HL-60 (cell line): Measurements from ENCODE around the gene PITHD1.
"Not testable (repeated sequence)": the region's sequence is repeated elsewhere in the genome, so short reads cannot be mapped to it uniquely, and the experiment has no call there.

Source experiments
- DNase-seq, 2 experiments: peaks; one replicate each; pipeline ENCODE4 v3.0.0-alpha.2; 2010 to 2020; ENCODE audit warnings: low read depth in 1 of 2, low spot score in 1 of 2
- H3K27ac ChIP-seq: fragments of 250-450 bp; sonication (Bioruptor Pico); replicated peaks from 2 replicates; pipeline ENCODE4 v1.5.1; 2020; ENCODE audit warnings: mild to moderate bottlenecking, moderate library complexity
- H3K27me3 ChIP-seq: fragments of 250-450 bp; sonication (Bioruptor Pico); 2 replicates; pipeline ENCODE4 v1.5.1; 2021; ENCODE audit warnings: mild to moderate bottlenecking, moderate library complexity; ENCODE audit not compliant: insufficient read depth, poor library complexity, severe bottlenecking
- H3K4me3 ChIP-seq: replicated peaks from 2 replicates; pipeline ENCODE4 v1.5.1; 2011; ENCODE audit warnings: mild to moderate bottlenecking, control low read depth, low read length; ENCODE audit not compliant: insufficient read depth
- GABPA ChIP-seq: IDR thresholded peaks from 2 replicates; pipeline ENCODE4 v1.6.1; 2012; ENCODE audit warnings: low read depth
- POLR2AphosphoS5 ChIP-seq: IDR thresholded peaks from 2 replicates; pipeline ENCODE4 v1.6.1; 2012; ENCODE audit warnings: low read depth
- SPI1 ChIP-seq: IDR thresholded peaks from 2 replicates; pipeline ENCODE4 v1.6.1; 2012; ENCODE audit warnings: low read depth, mild to moderate bottlenecking, borderline replicate concordance
- TF ChIP-seq, protein P1 (sequence below): IDR thresholded peaks from 2 replicates; pipeline ENCODE4 v1.6.1; 2012; ENCODE audit warnings: low read depth; ENCODE audit not compliant: insufficient replicate concordance
- TF ChIP-seq, protein P2 (sequence below): IDR thresholded peaks from one replicate; pipeline ENCODE4 v1.5.1; 2011; ENCODE audit warnings: low read length, control low read depth, inconsistent platforms; ENCODE audit not compliant: insufficient read depth

Gene PITHD1

DNA sequence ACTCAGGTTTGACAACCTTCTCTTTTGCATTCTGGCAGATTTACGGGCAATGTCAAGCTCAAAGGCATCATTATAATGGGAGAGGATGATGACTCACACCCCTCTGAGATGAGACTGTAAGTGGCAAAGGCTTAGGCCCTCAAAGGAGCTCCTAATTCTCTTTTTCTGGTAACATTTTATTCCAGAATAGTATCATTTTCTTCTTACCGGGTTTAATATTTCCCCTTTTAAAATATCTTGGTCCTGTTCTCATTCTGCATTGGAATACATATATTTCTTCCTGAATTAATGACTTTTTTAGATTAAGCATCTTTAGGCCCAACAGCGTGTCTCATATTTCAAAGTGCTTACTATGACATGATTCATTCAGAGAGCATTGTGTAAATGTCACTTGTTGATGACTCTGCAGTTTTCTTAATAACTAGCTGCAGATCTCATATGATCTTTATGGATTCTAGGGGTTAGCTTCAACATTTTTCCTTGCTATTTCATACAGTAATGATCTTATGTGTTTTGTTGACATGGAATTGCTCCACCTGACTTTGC, 1.7 kb downstream of the PITHD1 start:
- TF ChIP-seq, protein P1, sequence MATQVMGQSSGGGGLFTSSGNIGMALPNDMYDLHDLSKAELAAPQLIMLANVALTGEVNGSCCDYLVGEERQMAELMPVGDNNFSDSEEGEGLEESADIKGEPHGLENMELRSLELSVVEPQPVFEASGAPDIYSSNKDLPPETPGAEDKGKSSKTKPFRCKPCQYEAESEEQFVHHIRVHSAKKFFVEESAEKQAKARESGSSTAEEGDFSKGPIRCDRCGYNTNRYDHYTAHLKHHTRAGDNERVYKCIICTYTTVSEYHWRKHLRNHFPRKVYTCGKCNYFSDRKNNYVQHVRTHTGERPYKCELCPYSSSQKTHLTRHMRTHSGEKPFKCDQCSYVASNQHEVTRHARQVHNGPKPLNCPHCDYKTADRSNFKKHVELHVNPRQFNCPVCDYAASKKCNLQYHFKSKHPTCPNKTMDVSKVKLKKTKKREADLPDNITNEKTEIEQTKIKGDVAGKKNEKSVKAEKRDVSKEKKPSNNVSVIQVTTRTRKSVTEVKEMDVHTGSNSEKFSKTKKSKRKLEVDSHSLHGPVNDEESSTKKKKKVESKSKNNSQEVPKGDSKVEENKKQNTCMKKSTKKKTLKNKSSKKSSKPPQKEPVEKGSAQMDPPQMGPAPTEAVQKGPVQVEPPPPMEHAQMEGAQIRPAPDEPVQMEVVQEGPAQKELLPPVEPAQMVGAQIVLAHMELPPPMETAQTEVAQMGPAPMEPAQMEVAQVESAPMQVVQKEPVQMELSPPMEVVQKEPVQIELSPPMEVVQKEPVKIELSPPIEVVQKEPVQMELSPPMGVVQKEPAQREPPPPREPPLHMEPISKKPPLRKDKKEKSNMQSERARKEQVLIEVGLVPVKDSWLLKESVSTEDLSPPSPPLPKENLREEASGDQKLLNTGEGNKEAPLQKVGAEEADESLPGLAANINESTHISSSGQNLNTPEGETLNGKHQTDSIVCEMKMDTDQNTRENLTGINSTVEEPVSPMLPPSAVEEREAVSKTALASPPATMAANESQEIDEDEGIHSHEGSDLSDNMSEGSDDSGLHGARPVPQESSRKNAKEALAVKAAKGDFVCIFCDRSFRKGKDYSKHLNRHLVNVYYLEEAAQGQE, result no peak
- TF ChIP-seq POLR2AphosphoS5 (no peak), SPI1 (no peak), GABPA (no peak)
- TF ChIP-seq, protein P2, sequence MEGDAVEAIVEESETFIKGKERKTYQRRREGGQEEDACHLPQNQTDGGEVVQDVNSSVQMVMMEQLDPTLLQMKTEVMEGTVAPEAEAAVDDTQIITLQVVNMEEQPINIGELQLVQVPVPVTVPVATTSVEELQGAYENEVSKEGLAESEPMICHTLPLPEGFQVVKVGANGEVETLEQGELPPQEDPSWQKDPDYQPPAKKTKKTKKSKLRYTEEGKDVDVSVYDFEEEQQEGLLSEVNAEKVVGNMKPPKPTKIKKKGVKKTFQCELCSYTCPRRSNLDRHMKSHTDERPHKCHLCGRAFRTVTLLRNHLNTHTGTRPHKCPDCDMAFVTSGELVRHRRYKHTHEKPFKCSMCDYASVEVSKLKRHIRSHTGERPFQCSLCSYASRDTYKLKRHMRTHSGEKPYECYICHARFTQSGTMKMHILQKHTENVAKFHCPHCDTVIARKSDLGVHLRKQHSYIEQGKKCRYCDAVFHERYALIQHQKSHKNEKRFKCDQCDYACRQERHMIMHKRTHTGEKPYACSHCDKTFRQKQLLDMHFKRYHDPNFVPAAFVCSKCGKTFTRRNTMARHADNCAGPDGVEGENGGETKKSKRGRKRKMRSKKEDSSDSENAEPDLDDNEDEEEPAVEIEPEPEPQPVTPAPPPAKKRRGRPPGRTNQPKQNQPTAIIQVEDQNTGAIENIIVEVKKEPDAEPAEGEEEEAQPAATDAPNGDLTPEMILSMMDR, result no peak
- H3K27ac ChIP-seq, result no peak overlapping the region
- no peak for DNase-seq
- no peaks in the 10 kb centered on the region for H3K27me3 ChIP-seq
- no peak overlapping the region for H3K4me3 ChIP-seq

DNA sequence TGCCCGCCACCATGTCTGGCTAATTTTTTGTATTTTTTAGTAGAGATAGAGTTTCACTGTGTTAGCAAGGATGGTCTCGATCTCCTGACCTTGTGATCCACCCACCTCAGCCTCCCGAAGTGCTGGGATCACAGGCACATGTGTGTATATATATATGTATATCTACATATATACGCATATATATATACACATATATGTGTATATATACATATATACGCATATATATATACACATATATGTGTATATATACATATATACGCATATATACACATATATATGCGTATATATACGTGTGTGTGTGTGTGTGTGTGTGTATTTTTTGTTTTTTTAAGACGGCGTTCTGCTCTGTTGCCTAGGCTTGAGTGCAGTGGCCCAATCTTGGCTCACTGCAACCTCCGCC, 4.9 kb downstream of the PITHD1 start:
- not testable (repeated sequence) for H3K4me3 ChIP-seq, H3K27ac ChIP-seq, DNase-seq, H3K27me3 ChIP-seq

DNA sequence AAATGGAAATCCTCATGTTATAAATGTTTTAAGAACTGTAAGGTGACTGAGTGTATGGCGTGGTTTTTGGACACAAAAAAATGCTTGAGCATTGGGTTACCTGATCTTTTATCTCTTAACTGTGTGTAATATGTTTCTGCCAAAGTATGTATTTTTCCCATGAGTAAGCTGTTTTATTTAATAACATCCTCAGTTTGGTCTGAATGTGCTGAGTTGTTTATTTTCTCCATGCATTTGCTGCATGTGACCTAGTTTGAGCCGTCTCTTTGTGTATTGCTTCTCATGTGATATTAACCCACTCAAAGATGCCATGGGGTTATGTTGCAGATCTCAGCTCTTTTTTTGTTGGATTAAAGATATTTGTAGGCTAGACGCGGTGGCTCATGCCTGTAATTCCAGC, 6.6 kb downstream of the PITHD1 start:
- no peak overlapping the region for H3K4me3 ChIP-seq
- no peak overlapping the region for H3K27ac ChIP-seq
- TF ChIP-seq POLR2AphosphoS5, result no peak
- TF ChIP-seq, protein P1, result no peak
- no peak for TF ChIP-seq GABPA
- TF ChIP-seq, protein P2, result no peak
- no peak for TF ChIP-seq SPI1
- no peak for DNase-seq
- H3K27me3 ChIP-seq, result no peaks in the 10 kb centered on the region

DNA sequence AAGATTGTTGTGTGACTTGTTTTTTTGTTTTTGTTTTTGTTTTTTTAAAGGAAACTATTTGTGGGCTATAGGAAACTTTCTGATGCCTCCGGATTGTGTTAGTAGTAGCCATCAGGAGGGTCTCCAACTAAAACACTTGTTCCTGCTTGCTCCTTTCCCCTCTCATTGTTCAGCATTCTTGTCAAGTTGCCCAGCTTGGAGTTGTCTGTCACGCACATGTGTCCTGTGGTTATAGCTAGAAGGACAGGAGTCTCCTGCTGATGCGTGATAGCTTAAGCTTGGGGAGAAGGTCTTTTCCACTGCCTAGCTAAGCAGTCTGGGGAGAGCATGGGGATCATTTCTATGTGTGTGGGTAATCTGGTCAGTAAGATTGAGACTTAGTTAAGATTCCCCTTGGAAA, 9.5 kb downstream of the PITHD1 start:
- Histone ChIP-seq H3K27ac (no peak overlapping the region), H3K27me3 (no peaks in the 10 kb centered on the region), H3K4me3 (no peak overlapping the region)
- TF ChIP-seq POLR2AphosphoS5 (no peak), GABPA (no peak), SPI1 (no peak)
- TF ChIP-seq, protein P2, result no peak
- TF ChIP-seq, protein P1, result no peak
- DNase-seq, result no peak
